Neural cell (in vitro differentiated cells): ENCODE data around the gene BCL11B. TPM values are rescaled to one million over a fixed set of nuclear protein-coding genes. Genes with fewer than 3 reads are reported as not detected.

Experiments used
- H2AFZ ChIP-seq: fragments of 200-600, 300-800 bp; sonication (generic), shearing (Covaris generic); 2 replicates; pipeline ENCODE4 v1.6.0; 2014; ENCODE audit warnings: low read depth, mild to moderate bottlenecking, antibody characterized with exemption, low read length, moderate library complexity
- H3F3A ChIP-seq: fragments of 200-600 bp; shearing (Covaris generic); 2 replicates; pipeline ENCODE4 v1.6.1; 2016; ENCODE audit warnings: mild to moderate bottlenecking, moderate library complexity, mixed read lengths, antibody characterized with exemption, low read length; ENCODE audit not compliant: insufficient read depth, poor library complexity, severe bottlenecking
- H3K27ac ChIP-seq: fragments of 200-600, 300-800 bp; sonication (generic), shearing (Covaris generic); 2 replicates; pipeline ENCODE4 v1.5.1; 2014; ENCODE audit warnings: mild to moderate bottlenecking, low read length, moderate library complexity
- H3K27me3 ChIP-seq: fragments of 300-800, 200-600 bp; sonication (generic), shearing (Covaris generic); 2 replicates; pipeline ENCODE4 v1.6.0; 2014; ENCODE audit warnings: mild to moderate bottlenecking, low read depth, low read length, moderate library complexity; ENCODE audit not compliant: insufficient read depth
- H3K36me3 ChIP-seq: fragments of 300-800, 200-600 bp; sonication (generic), shearing (Covaris generic); 2 replicates; pipeline ENCODE4 v1.5.1; 2014; ENCODE audit warnings: mild to moderate bottlenecking, antibody characterized with exemption, low read length, moderate library complexity; ENCODE audit not compliant: insufficient read depth
- H3K4me2 ChIP-seq: fragments of 300-800, 200-600 bp; sonication (generic), shearing (Covaris generic); 2 replicates; pipeline ENCODE4 v1.6.0; 2014; ENCODE audit warnings: mild to moderate bottlenecking, low read length
- H3K4me3 ChIP-seq: fragments of 300-800, 200-600 bp; sonication (generic), shearing (Covaris generic); 2 replicates; pipeline ENCODE4 v1.5.1; 2014; ENCODE audit warnings: mild to moderate bottlenecking, low read length, moderate library complexity
- H3K79me2 ChIP-seq: fragments of 200-600 bp; shearing (Covaris generic); replicated peaks from 2 replicates; pipeline ENCODE4 v1.6.0; 2014; ENCODE audit warnings: mild to moderate bottlenecking, low read length, moderate library complexity; ENCODE audit not compliant: insufficient read depth
- H3K9ac ChIP-seq: fragments of 300-800, 200-600 bp; sonication (generic), shearing (Covaris generic); 2 replicates; pipeline ENCODE4 v1.6.1; 2016; ENCODE audit warnings: mild to moderate bottlenecking, low read length, mixed read lengths
- H3K9me2 ChIP-seq: fragments of 200-600 bp; shearing (Covaris generic); 2 replicates; pipeline ENCODE4 v1.6.1; 2016; ENCODE audit warnings: mild to moderate bottlenecking, low read length, mixed read lengths; ENCODE audit not compliant: insufficient read depth
- H3K9me3 ChIP-seq: fragments of 200-600, 300-800 bp; sonication (generic), shearing (Covaris generic); 2 replicates; pipeline ENCODE4 v1.6.1; 2016; ENCODE audit warnings: mild to moderate bottlenecking, mixed run types, low read length, moderate library complexity, mixed read lengths
- H4K20me1 ChIP-seq: fragments of 200-600 bp; shearing (Covaris generic); 2 replicates; pipeline ENCODE4 v1.6.1; 2016; ENCODE audit warnings: mild to moderate bottlenecking, mixed run types; ENCODE audit not compliant: insufficient read depth
- CTCF ChIP-seq: fragments of 450-650 bp; IDR thresholded peaks from 2 replicates; pipeline ENCODE4 v1.5.1; 2014; ENCODE audit warnings: antibody characterized with exemption, mild to moderate bottlenecking, moderate library complexity; ENCODE audit not compliant: poor library complexity, severe bottlenecking
- EP300 ChIP-seq: fragments of 450-650 bp; conservative IDR thresholded peaks from 2 replicates; pipeline ENCODE4 v1.6.1; 2014; ENCODE audit warnings: antibody characterized with exemption, mild to moderate bottlenecking, moderate library complexity; ENCODE audit not compliant: poor library complexity, severe bottlenecking
- EZH2 ChIP-seq: fragments of 200-600, 300-800 bp; shearing (Covaris generic), sonication (generic); IDR thresholded peaks from 2 replicates; pipeline ENCODE4 v1.6.1; 2014; ENCODE audit warnings: antibody characterized with exemption, low read length, borderline replicate concordance, mild to moderate bottlenecking; ENCODE audit not compliant: insufficient read depth, poor library complexity, severe bottlenecking
- MXI1 ChIP-seq: fragments of 450-650 bp; conservative IDR thresholded peaks from 2 replicates; pipeline ENCODE4 v1.6.1; 2014; ENCODE audit warnings: antibody characterized with exemption, mild to moderate bottlenecking; ENCODE audit not compliant: poor library complexity, severe bottlenecking
- POLR2AphosphoS5 ChIP-seq: IDR thresholded peaks from 2 replicates; pipeline ENCODE4 v1.6.1; 2012
- RAD21 ChIP-seq: fragments of 450-650 bp; conservative IDR thresholded peaks from 2 replicates; pipeline ENCODE4 v1.6.1; 2014; ENCODE audit warnings: antibody characterized with exemption, mild to moderate bottlenecking, moderate library complexity
- SMC3 ChIP-seq: fragments of 450-650 bp; conservative IDR thresholded peaks from 2 replicates; pipeline ENCODE4 v1.6.1; 2014; ENCODE audit warnings: antibody characterized with exemption, mild to moderate bottlenecking, moderate library complexity; ENCODE audit not compliant: poor library complexity
- TAF1 ChIP-seq: IDR thresholded peaks from 2 replicates; pipeline ENCODE4 v1.6.1; 2012; ENCODE audit warnings: low read depth
- polyA plus RNA-seq: library from polyadenylated mRNA; depleted of rRNA; stranded (reverse); fragments of >200 nt; gene quantifications from 2 replicates; pipeline ENCODE4 v1.2.3, GENCODE V29; 2014
- TF ChIP-seq, protein P1 (sequence below): IDR thresholded peaks from 2 replicates; pipeline ENCODE4 v1.6.1; 2012; ENCODE audit warnings: borderline replicate concordance

BCL11B gene
- polyA plus RNA-seq, 1 donor from 2014 or later, result 104 TPM

GRCh38 chr14:99271221-99271941 is 616 bp downstream of the BCL11B start:
- Histone ChIP-seq H2AFZ (no peak overlapping the region), H4K20me1 (peaks cover 6% of the 10 kb centered on the region), H3K9me3 (no peaks in the 10 kb centered on the region), H3K36me3 (no peaks in the 10 kb centered on the region), H3K9me2 (no peaks in the 10 kb centered on the region), H3K4me2 (no peak overlapping the region), H3K27ac (peak overlapping the region; percentile 98), H3K9ac (peak overlapping the region; percentile 98), H3K4me3 (peak overlapping the region; percentile 91), H3F3A (peaks cover 14% of the 10 kb centered on the region), H3K79me2 (peaks cover 51% of the 10 kb centered on the region), H3K27me3 (peaks cover 15% of the 10 kb centered on the region)
- peak; percentile 5 for TF ChIP-seq TAF1
- TF ChIP-seq EP300, result no peak
- no peak for TF ChIP-seq EZH2
- TF ChIP-seq POLR2AphosphoS5, result no peak
- TF ChIP-seq, protein P1, sequence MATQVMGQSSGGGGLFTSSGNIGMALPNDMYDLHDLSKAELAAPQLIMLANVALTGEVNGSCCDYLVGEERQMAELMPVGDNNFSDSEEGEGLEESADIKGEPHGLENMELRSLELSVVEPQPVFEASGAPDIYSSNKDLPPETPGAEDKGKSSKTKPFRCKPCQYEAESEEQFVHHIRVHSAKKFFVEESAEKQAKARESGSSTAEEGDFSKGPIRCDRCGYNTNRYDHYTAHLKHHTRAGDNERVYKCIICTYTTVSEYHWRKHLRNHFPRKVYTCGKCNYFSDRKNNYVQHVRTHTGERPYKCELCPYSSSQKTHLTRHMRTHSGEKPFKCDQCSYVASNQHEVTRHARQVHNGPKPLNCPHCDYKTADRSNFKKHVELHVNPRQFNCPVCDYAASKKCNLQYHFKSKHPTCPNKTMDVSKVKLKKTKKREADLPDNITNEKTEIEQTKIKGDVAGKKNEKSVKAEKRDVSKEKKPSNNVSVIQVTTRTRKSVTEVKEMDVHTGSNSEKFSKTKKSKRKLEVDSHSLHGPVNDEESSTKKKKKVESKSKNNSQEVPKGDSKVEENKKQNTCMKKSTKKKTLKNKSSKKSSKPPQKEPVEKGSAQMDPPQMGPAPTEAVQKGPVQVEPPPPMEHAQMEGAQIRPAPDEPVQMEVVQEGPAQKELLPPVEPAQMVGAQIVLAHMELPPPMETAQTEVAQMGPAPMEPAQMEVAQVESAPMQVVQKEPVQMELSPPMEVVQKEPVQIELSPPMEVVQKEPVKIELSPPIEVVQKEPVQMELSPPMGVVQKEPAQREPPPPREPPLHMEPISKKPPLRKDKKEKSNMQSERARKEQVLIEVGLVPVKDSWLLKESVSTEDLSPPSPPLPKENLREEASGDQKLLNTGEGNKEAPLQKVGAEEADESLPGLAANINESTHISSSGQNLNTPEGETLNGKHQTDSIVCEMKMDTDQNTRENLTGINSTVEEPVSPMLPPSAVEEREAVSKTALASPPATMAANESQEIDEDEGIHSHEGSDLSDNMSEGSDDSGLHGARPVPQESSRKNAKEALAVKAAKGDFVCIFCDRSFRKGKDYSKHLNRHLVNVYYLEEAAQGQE, result peak; percentile 60

DNA sequence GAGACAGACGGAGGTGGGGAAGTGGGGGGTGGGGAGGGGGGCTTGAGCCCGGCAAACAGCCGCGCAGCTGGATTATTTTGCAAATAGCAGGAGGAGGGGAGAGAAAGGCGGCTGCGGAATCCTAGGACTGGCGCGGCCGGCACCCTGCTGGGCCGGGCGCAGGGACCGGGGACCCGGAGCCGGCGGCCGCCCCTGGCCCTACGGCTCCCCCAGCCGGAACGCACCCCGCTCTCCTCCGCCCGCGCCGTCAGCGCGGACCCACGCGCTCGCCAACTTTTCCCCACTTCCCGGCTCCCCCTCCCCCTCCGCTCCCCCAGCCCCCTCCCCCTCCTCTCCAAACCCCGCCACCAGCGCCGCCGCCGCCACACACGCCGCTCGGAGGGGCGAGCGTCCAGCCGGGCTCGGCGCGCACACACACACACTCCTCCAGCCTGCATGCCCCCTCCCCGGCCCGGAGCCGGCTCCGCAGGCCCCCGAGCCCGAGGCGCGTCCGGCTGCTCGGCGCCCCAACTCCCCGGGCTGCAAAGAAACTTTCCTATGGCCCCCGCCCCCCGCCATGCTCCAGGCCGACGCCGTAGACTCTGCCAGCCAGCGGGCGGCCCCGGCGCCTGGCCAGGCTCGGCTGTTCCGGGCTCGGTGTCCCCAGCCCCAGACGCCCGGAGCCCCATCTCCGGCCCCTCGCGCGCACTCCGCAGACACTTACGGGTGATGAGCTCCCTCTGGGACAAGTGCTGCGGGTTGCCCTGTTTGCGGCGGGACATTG is 1.4 kb downstream of the BCL11B start:
- Histone ChIP-seq H2AFZ (no peak overlapping the region), H3K9me2 (no peaks in the 10 kb centered on the region), H3K9ac (peak overlapping the region; percentile 98), H3K36me3 (no peaks in the 10 kb centered on the region), H3F3A (peaks cover 14% of the 10 kb centered on the region), H3K4me2 (no peak overlapping the region), H3K79me2 (peaks cover 58% of the 10 kb centered on the region), H3K27me3 (peaks cover 15% of the 10 kb centered on the region), H3K4me3 (peak overlapping the region; percentile 91), H3K9me3 (no peaks in the 10 kb centered on the region), H3K27ac (peak overlapping the region; percentile 98), H4K20me1 (peaks cover 6% of the 10 kb centered on the region)
- TF ChIP-seq EP300 (no peak), EZH2 (no peak), MXI1 (peak; percentile 61), RAD21 (no peak), TAF1 (no peak), POLR2AphosphoS5 (peak; percentile 35), SMC3 (no peak), CTCF (no peak)
- TF ChIP-seq, protein P1, result peak; percentile 32
